Stimulated activated naive CD8-positive, alpha-beta T cell treated with anti-CD3 and anti-CD28 coated beads, Interleukin-15, Interleukin-2, amounts not matched to agents 100 ng/mL and 50 ng/mL, for 24 hours (primary cell): ENCODE results near the gene CSNK1G1.

Experiments used
- H3K27ac Mint-ChIP-seq: one replicate; pipeline ENCODE4 v1.8.0; 2021; ENCODE audit warnings: mild to moderate bottlenecking, mixed read lengths
- H3K27me3 Mint-ChIP-seq: one replicate; pipeline ENCODE4 v1.8.0; 2021; ENCODE audit warnings: mixed read lengths
- H3K36me3 Mint-ChIP-seq: one replicate; pipeline ENCODE4 v1.8.0; 2021; ENCODE audit warnings: low read depth, mixed read lengths
- H3K4me1 Mint-ChIP-seq: one replicate; pipeline ENCODE4 v1.8.0; 2021; ENCODE audit warnings: low read depth, mixed read lengths
- H3K4me3 Mint-ChIP-seq: one replicate; pipeline ENCODE4 v1.8.0; 2021; ENCODE audit warnings: mild to moderate bottlenecking, mixed read lengths
- H3K9me3 Mint-ChIP-seq: one replicate; pipeline ENCODE4 v1.8.0; 2021; ENCODE audit warnings: mixed read lengths

Gene CSNK1G1

GRCh38 chr15:64187396-64188191 is 168.4 kb downstream of the CSNK1G1 start:
- Mint-ChIP-seq H3K9me3 (no peaks in the 10 kb centered on the region), H3K27ac (peak overlapping the region; percentile 10), H3K27me3 (no peaks in the 10 kb centered on the region), H3K4me1 (peaks cover 14% of the 10 kb centered on the region), H3K36me3 (peaks cover 27% of the 10 kb centered on the region), H3K4me3 (no peak overlapping the region)

GRCh38 chr15:64185146-64185911 is 170.6 kb downstream of the CSNK1G1 start:
- Mint-ChIP-seq H3K27ac (no peak overlapping the region), H3K9me3 (no peaks in the 10 kb centered on the region), H3K36me3 (peaks cover 31% of the 10 kb centered on the region), H3K4me3 (no peak overlapping the region), H3K4me1 (peaks cover 14% of the 10 kb centered on the region), H3K27me3 (no peaks in the 10 kb centered on the region)

GRCh38 chr15:64182859-64183370 is 173.1 kb downstream of the CSNK1G1 start:
- H3K27ac Mint-ChIP-seq: no peak overlapping the region

GRCh38 chr15:64180235-64180824 is 175.6 kb downstream of the CSNK1G1 start:
- no peak overlapping the region for H3K27ac Mint-ChIP-seq
- no peaks in the 10 kb centered on the region for H3K4me1 Mint-ChIP-seq
- no peak overlapping the region for H3K4me3 Mint-ChIP-seq

More at GRCh38 chr15:64182859-64183370, 173.1 kb downstream of the CSNK1G1 start:
- Mint-ChIP-seq H3K36me3 (peaks cover 32% of the 10 kb centered on the region), H3K27me3 (no peaks in the 10 kb centered on the region), H3K4me1 (peaks cover 6% of the 10 kb centered on the region), H3K4me3 (no peak overlapping the region), H3K9me3 (no peaks in the 10 kb centered on the region)

GRCh38 chr15:64166102-64166890 is 189.7 kb downstream of the CSNK1G1 start:
- Mint-ChIP-seq H3K36me3 (peaks cover 16% of the 10 kb centered on the region), H3K27me3 (no peaks in the 10 kb centered on the region), H3K27ac (no peak overlapping the region), H3K9me3 (no peaks in the 10 kb centered on the region), H3K4me3 (no peak overlapping the region), H3K4me1 (peaks cover 35% of the 10 kb centered on the region)

More at GRCh38 chr15:64180235-64180824, 175.6 kb downstream of the CSNK1G1 start:
- no peaks in the 10 kb centered on the region for H3K27me3 Mint-ChIP-seq
- peaks cover 33% of the 10 kb centered on the region for H3K36me3 Mint-ChIP-seq
- H3K9me3 Mint-ChIP-seq: no peaks in the 10 kb centered on the region

GRCh38 chr15:64164436-64164835 is 191.5 kb downstream of the CSNK1G1 start:
- Mint-ChIP-seq H3K27ac (peak overlapping the region; percentile 66), H3K27me3 (no peaks in the 10 kb centered on the region), H3K36me3 (peaks cover 18% of the 10 kb centered on the region), H3K9me3 (no peaks in the 10 kb centered on the region), H3K4me3 (peak overlapping the region; percentile 61), H3K4me1 (peaks cover 45% of the 10 kb centered on the region)

GRCh38 chr15:64163659-64164362 is 192.2 kb downstream of the CSNK1G1 start:
- peaks cover 48% of the 10 kb centered on the region for H3K4me1 Mint-ChIP-seq

GRCh38 chr15:64162869-64163658 is 192.9 kb downstream of the CSNK1G1 start, which contains the start of gene PPIB:
PPIB (minus strand) TSS chr15:64163022; CDS start chr15:64162986, 36 bp downstream.
- H3K4me3 Mint-ChIP-seq: peak within 1 kb of the TSS; percentile 90
- H3K36me3 Mint-ChIP-seq: peaks cover 32% of the 10 kb centered on the region
- peaks cover 56% of the 10 kb centered on the region for H3K4me1 Mint-ChIP-seq
- H3K27ac Mint-ChIP-seq: peak within 1 kb of the TSS; percentile 99
- H3K27me3 Mint-ChIP-seq: no peaks in the 10 kb centered on the region
- no peaks in the 10 kb centered on the region for H3K9me3 Mint-ChIP-seq

More at GRCh38 chr15:64163659-64164362, 192.2 kb downstream of the CSNK1G1 start:
- H3K27me3 Mint-ChIP-seq: no peaks in the 10 kb centered on the region
- H3K27ac Mint-ChIP-seq: peak overlapping the region; percentile 99
- peak overlapping the region; percentile 90 for H3K4me3 Mint-ChIP-seq
- H3K36me3 Mint-ChIP-seq: peaks cover 24% of the 10 kb centered on the region
- no peaks in the 10 kb centered on the region for H3K9me3 Mint-ChIP-seq

GRCh38 chr15:64162478-64162868 is 193.5 kb downstream of the CSNK1G1 start:
- H3K4me3 Mint-ChIP-seq: peak overlapping the region; percentile 89
- H3K27me3 Mint-ChIP-seq: no peaks in the 10 kb centered on the region
- H3K27ac Mint-ChIP-seq: peak overlapping the region; percentile 94
- no peaks in the 10 kb centered on the region for H3K9me3 Mint-ChIP-seq
- peaks cover 59% of the 10 kb centered on the region for H3K4me1 Mint-ChIP-seq
- peaks cover 38% of the 10 kb centered on the region for H3K36me3 Mint-ChIP-seq

- H3K9me3 Mint-ChIP-seq: no peaks in the 10 kb centered on the region
- peak overlapping the region; percentile 89 for H3K4me3 Mint-ChIP-seq
- H3K4me1 Mint-ChIP-seq: peaks cover 55% of the 10 kb centered on the region
- H3K36me3 Mint-ChIP-seq: peaks cover 44% of the 10 kb centered on the region
- no peaks in the 10 kb centered on the region for H3K27me3 Mint-ChIP-seq
- peak overlapping the region; percentile 94 for H3K27ac Mint-ChIP-seq
Observed at GRCh38 chr15:64161688-64162477, 194.1 kb downstream of the CSNK1G1 start.

- peaks cover 43% of the 10 kb centered on the region for H3K4me1 Mint-ChIP-seq
- H3K9me3 Mint-ChIP-seq: no peaks in the 10 kb centered on the region
- peaks cover 61% of the 10 kb centered on the region for H3K36me3 Mint-ChIP-seq
- H3K27me3 Mint-ChIP-seq: peaks cover under 1% of the 10 kb centered on the region
- H3K4me3 Mint-ChIP-seq: peak overlapping the region; percentile 48
- peak overlapping the region; percentile 75 for H3K27ac Mint-ChIP-seq
Observed at GRCh38 chr15:64158363-64159134, 197.4 kb downstream of the CSNK1G1 start.

GRCh38 chr15:64157599-64158125 is 198.3 kb downstream of the CSNK1G1 start:
- no peak overlapping the region for H3K4me3 Mint-ChIP-seq

More at GRCh38 chr15:64157599-64158125, 198.3 kb downstream of the CSNK1G1 start:
- peaks cover 61% of the 10 kb centered on the region for H3K36me3 Mint-ChIP-seq
- H3K27me3 Mint-ChIP-seq: peaks cover 4% of the 10 kb centered on the region
- no peaks in the 10 kb centered on the region for H3K9me3 Mint-ChIP-seq
- peaks cover 47% of the 10 kb centered on the region for H3K4me1 Mint-ChIP-seq
- H3K27ac Mint-ChIP-seq: peak overlapping the region; percentile 23
